HCT116 (cell line): ENCODE measurements around the gene LTBP1. TPM values are rescaled to one million over a fixed set of nuclear protein-coding genes. Genes with fewer than 3 reads are reported as not detected.

Experiments used
- ATAC-seq: fragments of 200-7000 bp; cut with Tn5 transposase; 2 replicates; pipeline ENCODE4 v1.9.1; 2020; ENCODE audit warnings: mild to moderate bottlenecking, moderate library complexity
- BruUV-seq: library from RNA; stranded (reverse); fragments of 400-500 nt; replicated peaks from 2 replicates; lab custom pipeline; 2021; lab: Mats Ljungman, UMichigan
- CTCF ChIA-PET: fragments of 300-600 bp; sonication (Branson Sonifier 250); formaldehyde crosslinking; loops from one replicate; lab custom pipeline; 2021; ENCODE audit warnings: antibody characterized with exemption; lab: Charles Lee
- POLR2A ChIA-PET: fragments of 300-600, 350-600 bp; sonication (Branson Sonifier 250); formaldehyde crosslinking; loops from one replicate; lab custom pipeline; 2021; ENCODE audit warnings: antibody characterized with exemption; lab: Charles Lee
- RAD21 ChIA-PET, 2 experiments: fragments of 300-600 bp; sonication (Branson Sonifier 250); formaldehyde crosslinking; loops; one replicate each; lab custom pipeline; 2023; ENCODE audit warnings: low total read pairs in 2 of 2; ENCODE audit not compliant: uncharacterized antibody in 2 of 2, unreplicated experiment in 2 of 2, low non-redundant PET in 1 of 2; lab: Charles Lee
- DNase-seq: peaks from one replicate; pipeline ENCODE4 v3.0.0-alpha.2; 2010; ENCODE audit warnings: low read depth, low spot score
- H2AFZ ChIP-seq: fragments of 200-600 bp; shearing (Covaris generic), sonication (generic); 2 replicates; pipeline ENCODE4 v1.6.1; 2017; ENCODE audit warnings: low read depth, mixed run types, mixed read lengths, antibody characterized with exemption, low read length; ENCODE audit not compliant: poor library complexity, severe bottlenecking
- H3K27ac ChIP-seq: 2 replicates; pipeline ENCODE4 v1.5.1; 2012; ENCODE audit warnings: low read depth, low read length
- H3K27me3 ChIP-seq: fragments of 200-600 bp; sonication (generic); 2 replicates; pipeline ENCODE4 v1.6.1; 2016; ENCODE audit warnings: mixed run types, low read length, mixed read lengths; ENCODE audit not compliant: insufficient read depth
- H3K36me3 ChIP-seq, 2 experiments: fragments of 200-500 bp in 1 of 2; fragments of 200-600 bp in 1 of 2; sonication (Bioruptor generic) in 1 of 2; sonication (generic) in 1 of 2; 2 replicates each; pipeline versions ENCODE4 v1.5.1 to v1.6.1; 2014 to 2016; ENCODE audit warnings: low read length in 2 of 2, inconsistent platforms in 1 of 2, mixed read lengths in 1 of 2, mixed run types in 1 of 2; ENCODE audit not compliant: insufficient read depth in 2 of 2, control insufficient read depth in 1 of 2
- H3K4me1 ChIP-seq, 2 experiments: fragments of 200-600 bp in 1 of 2; sonication (generic) in 1 of 2; 2 replicates each; pipeline versions ENCODE4 v1.5.1 to v1.6.1; 2012 to 2017; ENCODE audit warnings: low read length in 2 of 2, inconsistent platforms in 1 of 2, mild to moderate bottlenecking in 1 of 2, mixed read lengths in 1 of 2, mixed run types in 1 of 2, moderate library complexity in 1 of 2; ENCODE audit not compliant: insufficient read depth in 2 of 2, control insufficient read depth in 1 of 2
- H3K4me2 ChIP-seq: fragments of 200-600 bp; sonication (generic); 2 replicates; pipeline ENCODE4 v1.6.1; 2017; ENCODE audit warnings: mixed run types, low read length, mixed read lengths
- H3K4me3 ChIP-seq, 2 experiments: fragments of 200-600 bp in 1 of 2; sonication (generic) in 1 of 2; replicated peaks in 1 of 2; 2 replicates each; pipeline ENCODE4 v1.5.1; 2011 to 2016; ENCODE audit warnings: low read length in 2 of 2, control low read depth in 1 of 2, low read depth in 1 of 2, mild to moderate bottlenecking in 1 of 2, mixed read lengths in 1 of 2, mixed run types in 1 of 2
- H3K79me2 ChIP-seq: fragments of 200-600 bp; sonication (generic); 2 replicates; pipeline ENCODE4 v1.6.1; 2017; ENCODE audit warnings: mild to moderate bottlenecking, mixed run types, low read length, moderate library complexity, mixed read lengths; ENCODE audit not compliant: insufficient read depth
- H3K9ac ChIP-seq: fragments of 200-600 bp; sonication (generic); 2 replicates; pipeline ENCODE4 v1.6.1; 2016; ENCODE audit warnings: low read length, mixed read lengths
- H3K9me2 ChIP-seq: fragments of 200-600 bp; sonication (generic), shearing (Covaris generic); 2 replicates; pipeline ENCODE4 v1.6.1; 2017; ENCODE audit warnings: mixed run types, mild to moderate bottlenecking, moderate library complexity; ENCODE audit not compliant: insufficient read depth
- H3K9me3 ChIP-seq, 2 experiments: fragments of 200-500 bp in 1 of 2; fragments of 200-600 bp in 1 of 2; sonication (Bioruptor generic) in 1 of 2; sonication (generic) in 1 of 2; 2 replicates each; pipeline ENCODE4 v1.6.1; 2014 to 2017; ENCODE audit warnings: low read length in 2 of 2, mixed read lengths in 2 of 2, inconsistent platforms in 1 of 2, low read depth in 1 of 2, mild to moderate bottlenecking in 1 of 2, mixed run types in 1 of 2, moderate library complexity in 1 of 2; ENCODE audit not compliant: control insufficient read depth in 1 of 2, insufficient read depth in 1 of 2
- H4K20me1 ChIP-seq: fragments of 200-600 bp; sonication (generic), shearing (Covaris generic); 2 replicates; pipeline ENCODE4 v1.6.1; 2017; ENCODE audit warnings: mixed run types, mild to moderate bottlenecking, moderate library complexity; ENCODE audit not compliant: insufficient read depth
- ATF3 ChIP-seq: IDR thresholded peaks from 2 replicates; pipeline ENCODE4 v1.6.1; 2012
- CBX3 ChIP-seq: IDR thresholded peaks from 2 replicates; pipeline ENCODE4 v1.6.1; 2012; ENCODE audit warnings: low read depth
- CEBPB ChIP-seq: IDR thresholded peaks from 2 replicates; pipeline ENCODE4 v1.6.1; 2012; ENCODE audit warnings: low read depth
- CTCF ChIP-seq, 3 experiments: fragments of 200-600 bp in 1 of 3; sonication (generic) in 1 of 3; IDR thresholded peaks in 2 of 3; conservative IDR thresholded peaks in 1 of 3; 2 replicates each; pipeline ENCODE4 v1.5.1; 2012 to 2017; ENCODE audit warnings: low read depth in 2 of 3, low read length in 2 of 3, antibody characterized with exemption in 1 of 3, borderline replicate concordance in 1 of 3, control low read depth in 1 of 3, mild to moderate bottlenecking in 1 of 3, mixed read lengths in 1 of 3, mixed run types in 1 of 3, moderate library complexity in 1 of 3; ENCODE audit not compliant: insufficient read depth in 1 of 3
- EGR1 ChIP-seq: IDR thresholded peaks from 2 replicates; pipeline ENCODE4 v1.6.1; 2012; ENCODE audit warnings: low read depth
- EZH2 ChIP-seq: fragments of 200-600 bp; sonication (generic); IDR thresholded peaks from 2 replicates; pipeline ENCODE4 v1.6.1; 2017; ENCODE audit warnings: antibody characterized with exemption, mixed run types
- EZH2phosphoT487 ChIP-seq: fragments of 200-600 bp; IDR thresholded peaks from 2 replicates; pipeline ENCODE4 v1.6.1; 2018; ENCODE audit warnings: antibody characterized with exemption, borderline replicate concordance
- POLR2AphosphoS5 ChIP-seq: IDR thresholded peaks from 2 replicates; pipeline ENCODE4 v1.6.1; 2011; ENCODE audit warnings: mild to moderate bottlenecking, low read depth, low read length, moderate library complexity
- REST ChIP-seq: IDR thresholded peaks from 2 replicates; pipeline ENCODE4 v1.6.1; 2012; ENCODE audit warnings: low read depth
- SP1 ChIP-seq: IDR thresholded peaks from 2 replicates; pipeline ENCODE4 v1.6.1; 2012; ENCODE audit warnings: low read depth
- SRF ChIP-seq: IDR thresholded peaks from 2 replicates; pipeline ENCODE4 v1.6.1; 2012; ENCODE audit warnings: low read depth
- ZBTB33 ChIP-seq: IDR thresholded peaks from 2 replicates; pipeline ENCODE4 v1.6.1; 2011; ENCODE audit warnings: mild to moderate bottlenecking, low read length, moderate library complexity; ENCODE audit not compliant: insufficient replicate concordance; ENCODE audit errors: extremely low read depth
- ZNF274 ChIP-seq: fragments of 200-500 bp; sonication (Bioruptor generic); IDR thresholded peaks from 2 replicates; pipeline ENCODE4 v1.6.1; 2014; ENCODE audit warnings: mild to moderate bottlenecking, low read depth, low read length, inconsistent platforms
- intact Hi-C: fragments of 100-400 bp; cut with micrococcal nuclease; formaldehyde crosslinking; loops from 2 replicates; pipeline ENCODE4 v1.10.0; 2022
- total RNA-seq: library from RNA; stranded (reverse); gene quantifications from one replicate; pipeline ENCODE4 v1.2.1, GENCODE V29; 2021; ENCODE audit not compliant: unreplicated experiment

The LTBP1 gene
- total RNA-seq, 1 experiment from 2014 or later = 5.1 TPM

- Histone ChIP-seq H3K36me3 (no peaks in the 10 kb centered on the region), H3K4me3 (no peak overlapping the region), H3K79me2 (no peaks in the 10 kb centered on the region), H3K27me3 (no peaks in the 10 kb centered on the region), H3K9ac (no peak overlapping the region), H2AFZ (no peak overlapping the region), H3K4me1 (peaks cover 0 to 5% of the 10 kb centered on the region in 2 experiments; a peak in 3 of 4 replicates), H3K4me2 (no peak overlapping the region), H3K9me2 (no peaks in the 10 kb centered on the region), H3K9me3 (no peaks in the 10 kb centered on the region), H4K20me1 (no peaks in the 10 kb centered on the region), H3K27ac (no peak overlapping the region)
- ChIA-PET POLR2A (no interaction called here), CTCF (no interaction called here), RAD21 (no interaction called here)
- intact Hi-C loops = no loop called here
- ATAC-seq = no peak
- DNase-seq = no peak
- TF ChIP-seq CTCF (IDR thresholded peaks at IDR 0.05 in 2 of 3, conservative IDR thresholded peaks at IDR 0.05 in 1 of 3; ENCODE audit: borderline replicate concordance in 1 of 3, insufficient read depth in 1 of 3, low read depth in 2 of 3, low read length in 2 of 3) = no peak
- no peak for TF ChIP-seq ZBTB33
- no peak for TF ChIP-seq POLR2AphosphoS5
- no TSS peak for BruUV-seq
Observed at GRCh38 chr2:33084433-33084832, 137.7 kb downstream of the LTBP1 start.

GRCh38 chr2:33085646-33086045, 138.9 kb downstream of the LTBP1 start:
- H3K9me2 ChIP-seq = no peaks in the 10 kb centered on the region
- ATAC-seq (no peak), DNase-seq (no peak)
- H3K9ac ChIP-seq = no peak overlapping the region
- no peaks in the 10 kb centered on the region for H3K9me3 ChIP-seq
- ChIA-PET RAD21 (no interaction called here), POLR2A (no interaction called here), CTCF (no interaction called here)
- no peaks in the 10 kb centered on the region for H3K79me2 ChIP-seq
- no peak overlapping the region for H3K4me2 ChIP-seq
- H3K4me3 ChIP-seq = no peak overlapping the region
- H3K27me3 ChIP-seq = no peaks in the 10 kb centered on the region
- no peaks in the 10 kb centered on the region for H3K36me3 ChIP-seq
- no peak overlapping the region for H2AFZ ChIP-seq
- H3K4me1 ChIP-seq = peaks cover 0 to 5% of the 10 kb centered on the region in 2 experiments; a peak in 3 of 4 replicates
- no peaks in the 10 kb centered on the region for H4K20me1 ChIP-seq
- H3K27ac ChIP-seq = no peak overlapping the region
- BruUV-seq = no TSS peak
- intact Hi-C loops = loop anchor here (5.0 kb wide), 1 partner anchor 313 kb away; no protein-coding TSS in a partner anchor
- no peak for TF ChIP-seq EZH2phosphoT487
- TF ChIP-seq CBX3 = no peak
- no peak for TF ChIP-seq SRF
- no peak for TF ChIP-seq CEBPB
- no peak for TF ChIP-seq EZH2
- TF ChIP-seq SP1 = no peak
- no peak for TF ChIP-seq ZNF274
- TF ChIP-seq EGR1 = no peak
- no peak for TF ChIP-seq ATF3
- no peak for TF ChIP-seq REST
